ENCODE measurements around the gene PCNX1. TPM values are rescaled to one million over a fixed set of nuclear protein-coding genes. Genes with fewer than 3 reads are reported as not detected.

PCNX1 gene
- polyA plus RNA-seq, 1 donor = 25.6 TPM

Other genes with a start within 250 kb of the PCNX1 start
- gene MAP3K9, start 97.9 kb upstream of the PCNX1 start, polyA plus RNA-seq (ENCODE audit: insufficient read length) = 0.19 TPM